ENCODE results near the gene CD164.

DNA sequence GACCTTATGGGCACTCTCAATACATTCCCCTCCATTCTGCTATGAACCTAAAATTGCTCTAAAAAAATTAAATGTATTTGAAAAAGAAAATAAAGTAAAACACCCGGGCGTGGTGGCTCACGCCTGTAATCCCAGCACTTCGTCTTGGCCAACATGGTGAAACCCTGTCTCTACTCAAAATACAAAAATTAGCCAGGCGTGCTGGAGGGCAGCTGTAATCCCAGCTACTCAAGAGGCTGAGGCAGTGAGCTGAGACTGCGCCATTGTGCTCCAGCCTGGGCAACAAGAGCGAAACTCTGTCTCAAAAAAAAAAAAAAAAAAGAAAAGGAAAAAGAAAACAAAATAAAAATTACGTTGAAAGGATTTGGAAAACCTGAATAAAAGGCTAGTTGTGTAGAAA, 60.5 kb downstream of the CD164 start:
- TF ChIP-seq RCOR1 (IDR thresholded peaks at IDR 0.05; ENCODE audit: low read length), result no peak
- TF ChIP-seq, protein P1, sequence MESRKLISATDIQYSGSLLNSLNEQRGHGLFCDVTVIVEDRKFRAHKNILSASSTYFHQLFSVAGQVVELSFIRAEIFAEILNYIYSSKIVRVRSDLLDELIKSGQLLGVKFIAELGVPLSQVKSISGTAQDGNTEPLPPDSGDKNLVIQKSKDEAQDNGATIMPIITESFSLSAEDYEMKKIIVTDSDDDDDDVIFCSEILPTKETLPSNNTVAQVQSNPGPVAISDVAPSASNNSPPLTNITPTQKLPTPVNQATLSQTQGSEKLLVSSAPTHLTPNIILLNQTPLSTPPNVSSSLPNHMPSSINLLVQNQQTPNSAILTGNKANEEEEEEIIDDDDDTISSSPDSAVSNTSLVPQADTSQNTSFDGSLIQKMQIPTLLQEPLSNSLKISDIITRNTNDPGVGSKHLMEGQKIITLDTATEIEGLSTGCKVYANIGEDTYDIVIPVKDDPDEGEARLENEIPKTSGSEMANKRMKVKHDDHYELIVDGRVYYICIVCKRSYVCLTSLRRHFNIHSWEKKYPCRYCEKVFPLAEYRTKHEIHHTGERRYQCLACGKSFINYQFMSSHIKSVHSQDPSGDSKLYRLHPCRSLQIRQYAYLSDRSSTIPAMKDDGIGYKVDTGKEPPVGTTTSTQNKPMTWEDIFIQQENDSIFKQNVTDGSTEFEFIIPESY (IDR thresholded peaks at IDR 0.05; ENCODE audit: borderline replicate concordance, low read depth), result no peak
- TF ChIP-seq SMC3 (IDR thresholded peaks at IDR 0.05; ENCODE audit: low read depth, low read length), result no peak
- TF ChIP-seq CTCF (IDR thresholded peaks at IDR 0.05), result no peak
- TF ChIP-seq GABPA (IDR thresholded peaks at IDR 0.05; ENCODE audit: low read depth), result no peak
- TF ChIP-seq REST (IDR thresholded peaks at IDR 0.05; ENCODE audit: low read depth, low read length), result no peak
- TF ChIP-seq JUND (IDR thresholded peaks at IDR 0.05), result no peak
- no peak for TF ChIP-seq NFIC (IDR thresholded peaks at IDR 0.05; ENCODE audit: borderline replicate concordance)
- TF ChIP-seq FOXJ3 (CRISPR knock-in tag; IDR thresholded peaks at IDR 0.05), result no peak
